Esophagus muscularis mucosa (tissue), 4 donors: Measurements from ENCODE around the gene DYRK3. TPM values are rescaled to one million over a fixed set of nuclear protein-coding genes. Genes with fewer than 3 reads are reported as not detected.
"Not testable (repeated sequence)": the region's sequence is repeated elsewhere in the genome, so short reads cannot be mapped to it uniquely, and the experiment has no call there.

Source experiments
- DNase-seq: peaks from one replicate; pipeline ENCODE4 v3.0.0-alpha.2; 2017; ENCODE audit errors: extremely low spot score
- H3K27ac ChIP-seq, 4 donors: fragments of 200-600 bp; sonication (generic); replicated peaks in 1 of 4; 1 replicate in 3 of 4; 2 replicates in 1 of 4; pipeline ENCODE4 v1.5.1; 2016 to 2019; ENCODE audit warnings: mild to moderate bottlenecking in 1 of 4
- H3K27me3 ChIP-seq, 4 donors: fragments of 200-600 bp; sonication (generic); one replicate each; pipeline versions ENCODE4 v1.5.1 to v1.6.0; 2016 to 2019
- H3K36me3 ChIP-seq, 4 donors: fragments of 200-600 bp; sonication (generic); one replicate each; pipeline ENCODE4 v1.5.1; 2016 to 2019
- H3K4me1 ChIP-seq, 4 donors: fragments of 200-600 bp; sonication (generic); one replicate each; pipeline ENCODE4 v1.5.1; 2016 to 2019
- H3K4me3 ChIP-seq, 4 donors: fragments of 200-600 bp; sonication (generic); 1 replicate in 2 of 4; 2 replicates in 2 of 4; pipeline ENCODE4 v1.5.1; 2016 to 2019; ENCODE audit warnings: mild to moderate bottlenecking in 4 of 4, moderate library complexity in 1 of 4
- H3K9me3 ChIP-seq, 4 donors: fragments of 200-600 bp; sonication (generic); 1 replicate in 3 of 4; 2 replicates in 1 of 4; pipeline ENCODE4 v1.5.1; 2016 to 2019
- CTCF ChIP-seq, 3 experiments: fragments of 200-600 bp in 2 of 3; fragments of 450-650 bp in 1 of 3; sonication (generic) in 2 of 3; IDR thresholded peaks; one replicate each; pipeline ENCODE4 v1.5.1; 2017 to 2019; ENCODE audit warnings: antibody characterized with exemption in 3 of 3, mild to moderate bottlenecking in 2 of 3, moderate library complexity in 1 of 3
- EP300 ChIP-seq: sonication (generic); formaldehyde crosslinking; IDR thresholded peaks from one replicate; pipeline ENCODE4 v1.6.1; 2017; ENCODE audit warnings: antibody characterized with exemption
- POLR2A ChIP-seq: fragments of 450-650 bp; IDR thresholded peaks from one replicate; pipeline ENCODE4 v1.6.1; 2017; ENCODE audit warnings: antibody characterized with exemption, moderate library complexity, mild to moderate bottlenecking, low read depth
- POLR2AphosphoS5 ChIP-seq, 2 donors: sonication (generic); formaldehyde crosslinking; IDR thresholded peaks; one replicate each; pipeline ENCODE4 v1.6.1; 2017; ENCODE audit warnings: antibody characterized with exemption in 2 of 2
- WGBS: methylation state at CpG from one replicate; pipeline ENCODE4 v1.1.5; 2018; 5-methylcytosine and 5-hydroxymethylcytosine counted together
- intact Hi-C: fragments of 100-400 bp; cut with DNase I; formaldehyde crosslinking; loops from one replicate; pipeline ENCODE4 v1.15.1; 2023
- total RNA-seq, 4 donors: library from RNA; depleted of rRNA; stranded (reverse); fragments of >200 nt; gene quantifications; one replicate each; pipeline versions ENCODE4 v1.1.0 to v1.2.1, GENCODE V29; 2016

Gene DYRK3
- total RNA-seq, 4 donors from 2014 or later, result 5.6 to 14.7 (median 9.0) TPM

- H3K27ac ChIP-seq, result no peak overlapping the region
- no peak overlapping the region for H3K4me3 ChIP-seq
- TF ChIP-seq POLR2A (no peak), EP300 (no peak), POLR2AphosphoS5 (IDR thresholded peaks at IDR 0.05) (no peak), CTCF (IDR thresholded peaks at IDR 0.05) (no peak)
- intact Hi-C loops, result loop anchor here (10.0 kb wide), 1 partner anchor 378 kb away; no protein-coding TSS in a partner anchor
- no peaks in the 10 kb centered on the region for H3K27me3 ChIP-seq
- peaks cover 8 to 13% (median 10%) of the 10 kb centered on the region in 4 donors for H3K4me1 ChIP-seq
- WGBS, result 60% methylated on average over 3 of the region's 3 CpGs
- peaks cover 60 to 91% (median 85%) of the 10 kb centered on the region in 4 donors for H3K36me3 ChIP-seq
- no peak for DNase-seq
- no peaks in the 10 kb centered on the region for H3K9me3 ChIP-seq
These were observed 28.5 kb upstream of the DYRK3 start for GRCh38 chr1:206606867-206607266.

GRCh38 chr1:206608108-206608698 is 27.1 kb upstream of the DYRK3 start:
- H3K36me3 ChIP-seq, result peaks cover 47 to 78% (median 71%) of the 10 kb centered on the region in 4 donors
- H3K27ac ChIP-seq, result no peak overlapping the region
- DNase-seq, result no peak
- no peaks in the 10 kb centered on the region for H3K27me3 ChIP-seq
- 80% methylated on average over 7 of the region's 7 CpGs for WGBS
- TF ChIP-seq POLR2A (no peak), CTCF (IDR thresholded peaks at IDR 0.05) (peak; percentile 51 to 66 (median 55)), EP300 (no peak), POLR2AphosphoS5 (IDR thresholded peaks at IDR 0.05) (no peak)
- intact Hi-C loops, result loop anchor here (10.0 kb wide), 1 partner anchor 377 kb away; no protein-coding TSS in a partner anchor
- no peak overlapping the region for H3K4me3 ChIP-seq
- H3K9me3 ChIP-seq, result no peaks in the 10 kb centered on the region
- H3K4me1 ChIP-seq, result peaks cover 8 to 18% (median 10%) of the 10 kb centered on the region in 4 donors

GRCh38 chr1:206609229-206609991 is 25.9 kb upstream of the DYRK3 start:
- 57% methylated on average over 4 of the region's 4 CpGs for WGBS
- Histone ChIP-seq H3K9me3 (no peaks in the 10 kb centered on the region), H3K4me1 (peaks cover 8 to 18% (median 10%) of the 10 kb centered on the region in 4 donors), H3K4me3 (no peak overlapping the region), H3K27me3 (no peaks in the 10 kb centered on the region), H3K27ac (no peak overlapping the region), H3K36me3 (peaks cover 39 to 65% (median 59%) of the 10 kb centered on the region in 4 donors)
- TF ChIP-seq EP300, result no peak
- TF ChIP-seq POLR2A, result no peak
- no peak for TF ChIP-seq CTCF (IDR thresholded peaks at IDR 0.05)
- no peak for TF ChIP-seq POLR2AphosphoS5 (IDR thresholded peaks at IDR 0.05)
- intact Hi-C loops, result loop anchor here (10.0 kb wide), 1 partner anchor 375 kb away; no protein-coding TSS in a partner anchor
- DNase-seq, result no peak

- intact Hi-C loops, result no loop called here
These were observed 23.0 kb upstream of the DYRK3 start, which contains the start of gene EIF2D for GRCh38 chr1:206612129-206612876. Gene EIF2D (minus strand): TSS chr1:206612465. CDS start chr1:206612342, 123 bp downstream.

GRCh38 chr1:206626396-206626795 is 8.9 kb upstream of the DYRK3 start:
- H3K4me1 ChIP-seq, H3K4me3 ChIP-seq, H3K9me3 ChIP-seq, H3K27me3 ChIP-seq, DNase-seq, intact Hi-C loops, H3K27ac ChIP-seq, H3K36me3 ChIP-seq: not testable (repeated sequence)
- 93% methylated on average over 2 of the region's 2 CpGs for WGBS

More at GRCh38 chr1:206612129-206612876, 23.0 kb upstream of the DYRK3 start, which contains the start of gene EIF2D:
- Histone ChIP-seq H3K27ac (peak within 1 kb of the TSS; percentile 80 to 85 (median 82)), H3K27me3 (no peaks in the 10 kb centered on the region), H3K4me1 (peaks cover 8 to 18% (median 10%) of the 10 kb centered on the region in 4 donors), H3K4me3 (peak within 1 kb of the TSS; percentile 62 to 73 (median 66)), H3K9me3 (no peaks in the 10 kb centered on the region), H3K36me3 (peaks cover 20 to 37% (median 31%) of the 10 kb centered on the region in 4 donors)
- 7% methylated on average over 30 of the region's 48 CpGs for WGBS
- peak; percentile 96 for DNase-seq
- TF ChIP-seq POLR2A (peak; percentile 35), EP300 (no peak), CTCF (IDR thresholded peaks at IDR 0.05) (peak in 2 of 3 experiments; percentile 96), POLR2AphosphoS5 (IDR thresholded peaks at IDR 0.05) (peak; percentile 84 to 94)
